Measurements from ENCODE around the gene XCL2.

DNA sequence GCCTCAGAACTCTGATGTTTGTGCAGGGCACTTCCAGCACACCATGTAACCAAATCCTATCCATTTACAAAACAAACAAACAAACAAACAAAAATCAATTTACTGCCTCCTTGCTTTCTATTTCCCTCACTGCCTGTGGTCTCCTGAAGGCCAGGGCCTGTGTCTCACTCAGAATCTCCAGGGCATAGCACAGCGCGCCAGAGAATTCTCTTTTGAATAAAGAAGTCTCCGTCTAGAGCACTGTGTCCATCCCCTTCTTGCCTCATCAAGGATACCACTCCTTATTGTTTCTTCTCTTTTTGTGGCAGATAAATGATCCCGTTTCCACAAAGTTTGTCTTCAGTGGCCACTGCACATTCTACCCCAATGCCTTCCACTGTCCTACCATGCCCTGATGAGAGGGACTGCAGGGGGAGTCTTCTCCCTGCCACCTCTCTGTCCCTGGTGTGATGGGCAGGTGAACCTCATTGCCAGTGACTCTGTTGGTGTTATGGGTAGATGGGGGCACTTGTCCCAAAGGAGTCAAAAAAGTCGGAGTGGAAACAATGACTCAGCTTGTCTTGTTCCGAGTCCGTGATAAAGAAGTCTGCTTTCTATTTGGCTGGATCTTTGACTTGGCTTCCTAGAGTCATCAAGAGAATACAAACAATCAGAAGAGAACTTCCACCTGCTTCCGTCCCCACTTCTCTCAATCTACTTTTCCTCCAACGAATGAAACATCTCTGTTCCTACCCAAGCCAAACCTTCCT, 30.0 kb downstream of the XCL2 start:
- TF ChIP-seq, protein P1, sequence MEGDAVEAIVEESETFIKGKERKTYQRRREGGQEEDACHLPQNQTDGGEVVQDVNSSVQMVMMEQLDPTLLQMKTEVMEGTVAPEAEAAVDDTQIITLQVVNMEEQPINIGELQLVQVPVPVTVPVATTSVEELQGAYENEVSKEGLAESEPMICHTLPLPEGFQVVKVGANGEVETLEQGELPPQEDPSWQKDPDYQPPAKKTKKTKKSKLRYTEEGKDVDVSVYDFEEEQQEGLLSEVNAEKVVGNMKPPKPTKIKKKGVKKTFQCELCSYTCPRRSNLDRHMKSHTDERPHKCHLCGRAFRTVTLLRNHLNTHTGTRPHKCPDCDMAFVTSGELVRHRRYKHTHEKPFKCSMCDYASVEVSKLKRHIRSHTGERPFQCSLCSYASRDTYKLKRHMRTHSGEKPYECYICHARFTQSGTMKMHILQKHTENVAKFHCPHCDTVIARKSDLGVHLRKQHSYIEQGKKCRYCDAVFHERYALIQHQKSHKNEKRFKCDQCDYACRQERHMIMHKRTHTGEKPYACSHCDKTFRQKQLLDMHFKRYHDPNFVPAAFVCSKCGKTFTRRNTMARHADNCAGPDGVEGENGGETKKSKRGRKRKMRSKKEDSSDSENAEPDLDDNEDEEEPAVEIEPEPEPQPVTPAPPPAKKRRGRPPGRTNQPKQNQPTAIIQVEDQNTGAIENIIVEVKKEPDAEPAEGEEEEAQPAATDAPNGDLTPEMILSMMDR (conservative IDR thresholded peaks at IDR 0.05 in 1 of 2, IDR thresholded peaks at IDR 0.05 in 1 of 2; ENCODE audit: extremely low read depth in 1 of 2, insufficient read depth in 1 of 2, low read depth in 1 of 2, low read length in 2 of 2), result no peak
- TF ChIP-seq EZH2 (IDR thresholded peaks at IDR 0.05; ENCODE audit: borderline replicate concordance, low read length), result no peak
